SW480 (cell line): ENCODE data around the gene ZNF37A.
"Not testable (repeated sequence)": the region's sequence is repeated elsewhere in the genome, so short reads cannot be mapped to it uniquely, and the experiment has no call there.

ENCODE experiments used
- DNase-seq: peaks from one replicate; pipeline ENCODE4 v3.0.0-alpha.2; 2016; ENCODE audit warnings: low spot score

The ZNF37A gene

GRCh38 chr10:38150891-38151463 is 56.8 kb downstream of the ZNF37A start:
- not testable (repeated sequence) for DNase-seq

- DNase-seq = no peak
Measured at GRCh38 chr10:38156416-38157269, 62.5 kb downstream of the ZNF37A start.

GRCh38 chr10:38157270-38157685 is 63.1 kb downstream of the ZNF37A start:
- no peak for DNase-seq

- no peak for DNase-seq
Measured at GRCh38 chr10:38159004-38159403, 64.9 kb downstream of the ZNF37A start.

GRCh38 chr10:38163617-38164016 is 69.5 kb downstream of the ZNF37A start:
- DNase-seq = no peak

GRCh38 chr10:38174336-38174735 is 80.2 kb downstream of the ZNF37A start:
- no peak for DNase-seq

- DNase-seq = no peak
Measured at GRCh38 chr10:38184477-38184876, 90.3 kb downstream of the ZNF37A start.
